OCI-LY7 (cell line): Measurements from ENCODE around the gene SART1. TPM values are rescaled to one million over a fixed set of nuclear protein-coding genes. Genes with fewer than 3 reads are reported as not detected.

Source experiments
- BruUV-seq: library from RNA; stranded (reverse); fragments of 400-500 nt; replicated peaks from 2 replicates; lab custom pipeline; 2021; lab: Mats Ljungman, UMichigan
- CTCF ChIA-PET: fragments of 300-600 bp; sonication (Branson Sonifier 250); formaldehyde crosslinking; loops from one replicate; lab custom pipeline; 2022; ENCODE audit warnings: antibody characterized with exemption; ENCODE audit not compliant: unreplicated experiment; lab: Charles Lee
- POLR2A ChIA-PET: fragments of 300-600 bp; sonication (Branson Sonifier 250); formaldehyde crosslinking; loops from one replicate; lab custom pipeline; 2022; ENCODE audit warnings: antibody characterized with exemption; lab: Charles Lee
- DNase-seq: peaks from one replicate; pipeline ENCODE4 v3.0.0-alpha.2; 2015; ENCODE audit warnings: low spot score
- H2AFZ ChIP-seq: fragments of 200-600 bp; sonication (generic), shearing (Covaris generic); 2 replicates; pipeline ENCODE4 v1.6.1; 2014; ENCODE audit warnings: mild to moderate bottlenecking, antibody characterized with exemption, low read length, moderate library complexity
- H3K27ac ChIP-seq: fragments of 200-600 bp; sonication (generic); 2 replicates; pipeline ENCODE4 v1.5.1; 2014; ENCODE audit warnings: mixed run types, low read depth, mild to moderate bottlenecking, moderate library complexity, low read length, inconsistent platforms; ENCODE audit not compliant: poor library complexity, severe bottlenecking
- H3K36me3 ChIP-seq: fragments of 200-600 bp; sonication (generic); 2 replicates; pipeline ENCODE4 v1.6.1; 2014; ENCODE audit warnings: mild to moderate bottlenecking, antibody characterized with exemption, low read length, moderate library complexity, mixed read lengths; ENCODE audit not compliant: insufficient read depth
- H3K4me1 ChIP-seq: fragments of 200-600 bp; sonication (generic); 2 replicates; pipeline ENCODE4 v1.5.1; 2014; ENCODE audit warnings: mild to moderate bottlenecking, low read length; ENCODE audit not compliant: insufficient read depth, poor library complexity, severe bottlenecking
- H3K4me2 ChIP-seq: fragments of 200-600 bp; sonication (generic); 2 replicates; pipeline ENCODE4 v1.6.1; 2014; ENCODE audit warnings: mild to moderate bottlenecking, low read length
- H3K4me3 ChIP-seq: fragments of 200-600 bp; sonication (generic); 2 replicates; pipeline ENCODE4 v1.5.1; 2014; ENCODE audit warnings: mild to moderate bottlenecking, low read depth, low read length; ENCODE audit not compliant: poor library complexity, severe bottlenecking
- H3K79me2 ChIP-seq: fragments of 200-600 bp; sonication (generic); 2 replicates; pipeline ENCODE4 v1.6.1; 2016; ENCODE audit warnings: low read depth, mild to moderate bottlenecking, low read length, moderate library complexity, mixed read lengths; ENCODE audit not compliant: insufficient read depth
- H3K9me2 ChIP-seq: fragments of 200-600 bp; sonication (generic); 2 replicates; pipeline ENCODE4 v1.6.1; 2016; ENCODE audit warnings: mild to moderate bottlenecking, low read length, mixed read lengths; ENCODE audit not compliant: insufficient read depth
- H3K9me3 ChIP-seq: fragments of 200-600 bp; sonication (generic); 2 replicates; pipeline ENCODE4 v1.6.1; 2014; ENCODE audit warnings: mild to moderate bottlenecking, mixed run types, low read length, mixed read lengths
- H4K20me1 ChIP-seq: fragments of 200-600 bp; sonication (generic); 2 replicates; pipeline ENCODE4 v1.6.1; 2014; ENCODE audit warnings: mild to moderate bottlenecking, antibody characterized with exemption, low read length, moderate library complexity, mixed read lengths; ENCODE audit not compliant: insufficient read depth
- EZH2phosphoT487 ChIP-seq: fragments of 200-600 bp; sonication (generic); IDR thresholded peaks from 2 replicates; pipeline ENCODE4 v1.6.1; 2018; ENCODE audit warnings: low read depth, borderline replicate concordance, mild to moderate bottlenecking, mixed run types, antibody characterized with exemption, low read length, moderate library complexity, mixed read lengths
- intact Hi-C: fragments of 100-400 bp; cut with micrococcal nuclease; formaldehyde crosslinking; loops from one replicate; pipeline ENCODE4 v1.10.0; 2022; ENCODE audit not compliant: unreplicated experiment
- total RNA-seq, 2 experiments: library from RNA; depleted of rRNA in 1 of 2; stranded (reverse); fragments of >200 nt in 1 of 2; shearing (Covaris generic) in 1 of 2; gene quantifications; 2 replicates each; pipeline ENCODE4 v1.2.3, GENCODE V29; 2014 to 2022
- TF ChIP-seq, protein P1 (sequence below): fragments of 200-600 bp; sonication (generic); conservative IDR thresholded peaks from 2 replicates; pipeline ENCODE4 v1.5.1; 2014; ENCODE audit warnings: mild to moderate bottlenecking, antibody characterized with exemption, low read length, moderate library complexity, mixed read lengths

The SART1 gene
- total RNA-seq, 2 experiments from 2014 or later, result 50.4 to 55.5 TPM

DNA sequence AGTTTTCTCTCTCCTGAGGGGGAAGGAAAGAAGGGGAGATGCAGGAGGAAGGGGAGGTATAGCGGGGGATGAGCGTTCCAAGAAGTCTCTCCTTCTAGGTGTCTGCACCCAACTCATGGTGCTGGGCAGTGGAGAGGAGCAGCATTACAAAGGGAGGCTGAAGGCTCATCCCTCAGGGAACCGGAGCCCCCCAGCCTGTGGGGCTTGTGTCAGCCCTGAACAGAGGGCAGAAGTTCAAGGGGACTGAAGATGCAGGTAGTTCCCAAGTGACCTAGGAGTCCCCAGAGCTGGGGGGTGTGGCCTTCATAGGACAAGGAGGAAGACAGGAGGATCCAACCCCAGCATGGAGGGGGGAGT, 44.5 kb upstream of the SART1 start:
- Histone ChIP-seq H3K4me2 (no peak overlapping the region), H3K9me2 (no peaks in the 10 kb centered on the region), H4K20me1 (no peaks in the 10 kb centered on the region), H2AFZ (no peak overlapping the region), H3K79me2 (peaks cover 11% of the 10 kb centered on the region; the same call in 1 of the 2 replicates), H3K9me3 (no peaks in the 10 kb centered on the region), H3K36me3 (no peaks in the 10 kb centered on the region), H3K27ac (no peak overlapping the region), H3K4me3 (no peak overlapping the region), H3K4me1 (peaks cover 22% of the 10 kb centered on the region)
- DNase-seq, result no peak
- POLR2A ChIA-PET, result no interaction called here
- TF ChIP-seq, protein P1, sequence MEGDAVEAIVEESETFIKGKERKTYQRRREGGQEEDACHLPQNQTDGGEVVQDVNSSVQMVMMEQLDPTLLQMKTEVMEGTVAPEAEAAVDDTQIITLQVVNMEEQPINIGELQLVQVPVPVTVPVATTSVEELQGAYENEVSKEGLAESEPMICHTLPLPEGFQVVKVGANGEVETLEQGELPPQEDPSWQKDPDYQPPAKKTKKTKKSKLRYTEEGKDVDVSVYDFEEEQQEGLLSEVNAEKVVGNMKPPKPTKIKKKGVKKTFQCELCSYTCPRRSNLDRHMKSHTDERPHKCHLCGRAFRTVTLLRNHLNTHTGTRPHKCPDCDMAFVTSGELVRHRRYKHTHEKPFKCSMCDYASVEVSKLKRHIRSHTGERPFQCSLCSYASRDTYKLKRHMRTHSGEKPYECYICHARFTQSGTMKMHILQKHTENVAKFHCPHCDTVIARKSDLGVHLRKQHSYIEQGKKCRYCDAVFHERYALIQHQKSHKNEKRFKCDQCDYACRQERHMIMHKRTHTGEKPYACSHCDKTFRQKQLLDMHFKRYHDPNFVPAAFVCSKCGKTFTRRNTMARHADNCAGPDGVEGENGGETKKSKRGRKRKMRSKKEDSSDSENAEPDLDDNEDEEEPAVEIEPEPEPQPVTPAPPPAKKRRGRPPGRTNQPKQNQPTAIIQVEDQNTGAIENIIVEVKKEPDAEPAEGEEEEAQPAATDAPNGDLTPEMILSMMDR, result no peak
- no peak for TF ChIP-seq EZH2phosphoT487
- BruUV-seq, result no TSS peak
- CTCF ChIA-PET, result no interaction called here
- intact Hi-C loops, result no loop called here

- no peak overlapping the region for H2AFZ ChIP-seq
- TF ChIP-seq, protein P1, result no peak
- TF ChIP-seq EZH2phosphoT487, result no peak
- no peak for DNase-seq
- peaks cover 11% of the 10 kb centered on the region; the same call in 1 of the 2 replicates for H3K79me2 ChIP-seq
- no peaks in the 10 kb centered on the region for H3K9me2 ChIP-seq
- ChIA-PET POLR2A (interaction anchor here (0.6 kb wide), 1 partner anchor 69 kb away, joined by 3 read pairs; no protein-coding TSS in a partner anchor), CTCF (no interaction called here)
- peak overlapping the region; percentile 81 for H3K4me2 ChIP-seq
- no TSS peak for BruUV-seq
- no peak overlapping the region for H3K27ac ChIP-seq
- no peaks in the 10 kb centered on the region for H3K9me3 ChIP-seq
- H3K4me1 ChIP-seq, result peaks cover 22% of the 10 kb centered on the region
- peak overlapping the region; percentile 85 for H3K4me3 ChIP-seq
- intact Hi-C loops, result loop anchor here (2.0 kb wide), 3 partner anchors 17 to 59 kb away; partner anchors contain the start of genes CCDC85B, CFL1 and FOSL1
- no peaks in the 10 kb centered on the region for H4K20me1 ChIP-seq
- peaks cover 3% of the 10 kb centered on the region; the same call in 1 of the 2 replicates for H3K36me3 ChIP-seq
Observed at GRCh38 chr11:65917434-65918210, 43.9 kb upstream of the SART1 start.
